Inferior parietal cortex (tissue), 1 donor: ENCODE results near the gene GTF3C5.

ENCODE experiments used
- DNase-seq: peaks from one replicate; pipeline ENCODE4 v3.0.0-alpha.2; 2016; ENCODE audit errors: extremely low spot score

GTF3C5 gene

GRCh38 chr9:133029994-133030316 is 842 bp upstream of the GTF3C5 start:
- no peak for DNase-seq

GRCh38 chr9:133031130-133031422 is 279 bp downstream of the GTF3C5 start:
- no peak for DNase-seq

GRCh38 chr9:133031496-133031911 is 707 bp downstream of the GTF3C5 start:
- no peak for DNase-seq

GRCh38 chr9:133032171-133032570 is 1.4 kb downstream of the GTF3C5 start:
- no peak for DNase-seq

- DNase-seq = no peak
These were observed 4.9 kb downstream of the GTF3C5 start for GRCh38 chr9:133035669-133036068.

- DNase-seq = no peak
These were observed 7.1 kb downstream of the GTF3C5 start for GRCh38 chr9:133037775-133038515.

GRCh38 chr9:133040892-133041479 is 10.2 kb downstream of the GTF3C5 start:
- DNase-seq = peak; percentile 41

GRCh38 chr9:133041958-133042357 is 11.2 kb downstream of the GTF3C5 start:
- no peak for DNase-seq

GRCh38 chr9:133042676-133043075 is 11.9 kb downstream of the GTF3C5 start:
- DNase-seq = no peak

- no peak for DNase-seq
These were observed 12.7 kb downstream of the GTF3C5 start for GRCh38 chr9:133043449-133044035.

- no peak for DNase-seq
These were observed 13.3 kb downstream of the GTF3C5 start for GRCh38 chr9:133044125-133044524.

- DNase-seq = no peak
These were observed 13.9 kb downstream of the GTF3C5 start for GRCh38 chr9:133044661-133045060.

GRCh38 chr9:133045132-133045531 is 14.3 kb downstream of the GTF3C5 start:
- DNase-seq = no peak

- DNase-seq = no peak
These were observed 15.6 kb downstream of the GTF3C5 start for GRCh38 chr9:133046196-133046899.

GRCh38 chr9:133046900-133047295 is 16.1 kb downstream of the GTF3C5 start:
- DNase-seq = no peak

GRCh38 chr9:133048595-133048994 is 17.8 kb downstream of the GTF3C5 start:
- no peak for DNase-seq

GRCh38 chr9:133049043-133049442 is 18.2 kb downstream of the GTF3C5 start:
- no peak for DNase-seq

GRCh38 chr9:133050142-133050541 is 19.3 kb downstream of the GTF3C5 start:
- DNase-seq = peak; percentile 43

- DNase-seq = no peak
These were observed 20.0 kb downstream of the GTF3C5 start for GRCh38 chr9:133050781-133051180.

GRCh38 chr9:133051281-133051900 is 20.6 kb downstream of the GTF3C5 start:
- no peak for DNase-seq

- DNase-seq = no peak
These were observed 21.3 kb downstream of the GTF3C5 start for GRCh38 chr9:133051966-133052539.
